Kasumi-1 (cell line): ENCODE results near the gene ANKRD53.
"Not testable (repeated sequence)": the region's sequence is repeated elsewhere in the genome, so short reads cannot be mapped to it uniquely, and the experiment has no call there.

Experiments
- DNase-seq, 2 experiments: peaks; one replicate each; lab custom pipeline; 2025; lab: John Stamatoyannopoulos, UW

ANKRD53 gene

DNA sequence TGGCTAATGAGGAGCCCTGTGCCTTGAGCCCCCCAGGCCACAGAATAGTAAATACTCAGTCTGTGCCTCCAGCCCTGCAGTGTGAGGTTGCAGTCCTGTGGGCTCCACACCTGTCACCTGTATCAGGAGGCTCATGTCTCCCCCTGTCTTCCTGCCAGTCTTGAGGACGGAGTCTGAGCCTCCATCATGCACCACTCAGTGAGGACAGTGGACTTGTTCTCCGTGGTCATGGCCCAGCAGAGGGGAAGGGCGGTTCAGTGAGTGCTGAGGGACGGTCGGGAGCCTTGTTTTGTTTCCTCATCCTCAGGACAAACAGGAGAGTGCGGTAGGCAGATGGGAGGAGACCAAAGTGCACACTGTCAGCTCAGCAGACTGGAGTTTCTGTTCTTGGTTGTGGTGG lies 33.4 kb downstream of the ANKRD53 start:
- DNase-seq, result not testable (repeated sequence)

DNA sequence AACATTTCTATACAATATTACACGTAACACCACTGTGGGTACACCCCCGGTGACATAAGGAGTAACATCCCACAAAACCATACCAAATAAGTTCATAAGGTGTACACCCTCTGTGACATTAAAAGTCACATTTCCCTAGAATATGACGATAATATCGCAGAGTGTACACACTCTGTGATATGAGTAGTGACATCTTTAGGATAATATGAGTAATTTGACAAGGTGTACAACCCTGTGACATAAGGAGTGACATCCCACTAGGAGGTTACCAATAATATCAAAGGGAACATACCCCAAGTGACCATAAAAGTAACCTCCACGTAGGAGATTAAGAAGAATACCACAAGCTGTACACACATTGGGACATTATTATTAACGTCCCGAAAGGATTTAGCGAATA lies 40.2 kb downstream of the ANKRD53 start:
- DNase-seq, result no peak

DNA sequence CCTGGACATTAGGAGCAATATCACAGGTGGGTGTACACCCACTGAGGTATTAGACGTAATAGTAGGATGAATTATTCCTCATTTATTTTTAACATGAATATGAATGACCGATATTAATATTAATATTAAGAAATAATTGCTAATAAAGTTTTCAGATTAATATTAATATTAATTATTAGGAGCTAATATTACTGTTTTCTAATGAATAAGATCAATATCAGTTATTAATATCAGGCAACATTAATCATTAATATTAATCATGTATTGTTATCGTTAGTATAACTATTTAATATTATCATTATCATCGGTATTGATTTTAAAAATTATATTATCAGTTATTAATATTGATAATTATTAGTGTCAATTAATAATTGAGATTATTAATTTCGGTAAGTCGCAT lies 41.6 kb downstream of the ANKRD53 start:
- DNase-seq, result not testable (repeated sequence)

DNA sequence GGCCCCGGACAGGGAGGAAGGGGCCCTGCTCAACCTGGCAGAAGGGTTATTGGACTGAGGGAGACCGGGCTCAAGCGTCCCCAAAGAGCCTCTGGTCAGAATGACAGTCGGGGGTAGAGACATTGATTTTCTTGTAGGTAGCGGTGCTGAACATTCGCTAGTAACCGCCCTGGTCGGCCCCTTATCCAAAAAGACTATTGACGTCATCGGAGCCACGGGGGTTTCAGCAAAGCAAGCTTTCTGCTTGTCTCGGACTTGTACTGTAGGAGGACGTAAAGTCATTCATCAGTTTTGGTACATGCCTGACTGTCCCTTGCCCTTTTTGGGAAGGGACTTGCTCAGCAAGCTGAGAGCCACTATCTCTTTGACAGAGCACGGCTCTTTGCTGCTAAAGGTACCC lies 43.0 kb downstream of the ANKRD53 start:
- not testable (repeated sequence) for DNase-seq

DNA sequence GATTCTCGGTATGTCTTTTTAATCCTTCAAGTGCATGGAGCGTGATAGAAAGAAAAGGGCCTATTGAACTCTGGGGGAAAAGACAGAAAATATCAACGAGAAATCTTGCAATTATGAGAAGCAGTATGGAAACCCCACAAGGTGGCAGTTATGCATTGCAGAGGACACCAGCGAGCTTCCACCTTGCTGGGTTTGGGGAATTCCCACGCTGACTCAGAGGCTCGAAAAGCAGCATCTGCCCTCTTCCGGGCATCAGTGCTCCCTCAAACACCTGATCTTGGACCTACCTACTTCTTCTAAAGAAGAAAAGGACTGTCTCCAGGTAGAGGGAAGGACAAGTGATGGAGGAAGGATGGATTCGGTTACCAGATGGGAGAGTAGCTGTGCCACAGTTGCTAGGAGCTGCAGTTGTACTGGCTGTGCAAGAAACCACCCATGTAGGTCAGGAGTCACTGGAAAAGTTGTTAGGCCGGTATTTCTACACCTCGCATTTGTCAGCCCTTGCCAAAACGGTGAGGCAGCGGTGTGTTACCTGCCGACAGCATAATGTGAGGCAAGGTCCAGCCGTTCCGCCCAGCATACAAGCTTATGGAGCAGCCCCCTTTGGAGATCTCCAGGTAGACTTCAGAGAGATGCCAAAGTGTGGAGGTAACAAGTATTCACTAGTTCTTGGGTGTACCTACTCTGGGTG lies 45.3 kb downstream of the ANKRD53 start:
- DNase-seq, result not testable (repeated sequence)
